Lung (tissue), 12 donors: ENCODE results near the gene KCNMA1. TPM values are rescaled to one million over a fixed set of nuclear protein-coding genes. Genes with fewer than 3 reads are reported as not detected.

Experiments
- ATAC-seq: fragments of 200-7000 bp; cut with Tn5 transposase; one replicate; pipeline ENCODE4 v1.9.1; 2020; ENCODE audit warnings: moderate number of reproducible peaks; ENCODE audit not compliant: insufficient read depth, low FRiP score
- DNase-seq, 3 donors: peaks; one replicate each; pipeline ENCODE4 v3.0.0-alpha.2; 2013 to 2017
- H3K27ac ChIP-seq, 2 donors: one replicate each; pipeline ENCODE4 v1.5.1; 2013; ENCODE audit warnings: mild to moderate bottlenecking in 2 of 2, moderate library complexity in 2 of 2, control low read depth in 1 of 2, inconsistent platforms in 1 of 2, low read depth in 1 of 2, low read length in 1 of 2
- H3K27me3 ChIP-seq, 3 donors: one replicate each; pipeline ENCODE4 v1.5.1; 2013; ENCODE audit warnings: low read length in 2 of 3; ENCODE audit not compliant: control insufficient read depth in 3 of 3, insufficient read depth in 3 of 3
- H3K36me3 ChIP-seq, 4 donors: one replicate each; pipeline ENCODE4 v1.5.1; 2013; ENCODE audit warnings: low read length in 4 of 4, mild to moderate bottlenecking in 1 of 4, moderate library complexity in 1 of 4; ENCODE audit not compliant: control insufficient read depth in 4 of 4, insufficient read depth in 4 of 4
- H3K4me1 ChIP-seq, 5 donors: one replicate each; pipeline ENCODE4 v1.5.1; 2013; ENCODE audit warnings: low read length in 5 of 5, mild to moderate bottlenecking in 2 of 5, moderate library complexity in 1 of 5; ENCODE audit not compliant: control insufficient read depth in 5 of 5, insufficient read depth in 5 of 5
- H3K4me3 ChIP-seq: one replicate; pipeline ENCODE4 v1.5.1; 2013; ENCODE audit warnings: mild to moderate bottlenecking, control low read depth, moderate library complexity
- H3K9ac ChIP-seq, 2 donors: one replicate each; pipeline ENCODE4 v1.5.1; 2013; ENCODE audit warnings: low read length in 2 of 2, control low read depth in 1 of 2; ENCODE audit not compliant: insufficient read depth in 1 of 2
- H3K9me3 ChIP-seq, 4 donors: one replicate each; pipeline ENCODE4 v1.5.1; 2013; ENCODE audit warnings: low read length in 3 of 4, mild to moderate bottlenecking in 1 of 4, moderate library complexity in 1 of 4; ENCODE audit not compliant: control insufficient read depth in 4 of 4, insufficient read depth in 3 of 4
- CTCF ChIP-seq: IDR thresholded peaks from 2 replicates; pipeline ENCODE4 v1.5.1; 2012; ENCODE audit warnings: mild to moderate bottlenecking; ENCODE audit errors: control extremely low read depth, extremely low read depth
- WGBS, 2 donors: extraction: QIAGEN DNeasy Blood & Tissue Kit; methylation state at CpG; one replicate each; pipeline ENCODE4 v1.1.7; 2013; 5-methylcytosine and 5-hydroxymethylcytosine counted together
- polyA plus RNA-seq, 2 donors: library from polyadenylated mRNA; stranded (reverse); fragments of 200-250 nt; gene quantifications; one replicate each; pipeline ENCODE4 v1.2.1, GENCODE V29; 2013
- total RNA-seq, 2 donors: library from RNA; depleted of rRNA in 1 of 2; stranded (reverse); fragments of >200 nt in 1 of 2; gene quantifications; one replicate each; pipeline ENCODE4 v1.2.1, GENCODE V29; 2014 to 2021
- donor health status: control.
- donor health status: control.
- donor health status: Bipolar disorder and iron deficiency.
- donor health status: healthy.
- donor health status: DM: yes; HTN: yes; CAD: no.

The KCNMA1 gene
- total and polyA plus RNA-seq, 4 donors = 3.8 to 13.0 (median 5.5) TPM

DNA sequence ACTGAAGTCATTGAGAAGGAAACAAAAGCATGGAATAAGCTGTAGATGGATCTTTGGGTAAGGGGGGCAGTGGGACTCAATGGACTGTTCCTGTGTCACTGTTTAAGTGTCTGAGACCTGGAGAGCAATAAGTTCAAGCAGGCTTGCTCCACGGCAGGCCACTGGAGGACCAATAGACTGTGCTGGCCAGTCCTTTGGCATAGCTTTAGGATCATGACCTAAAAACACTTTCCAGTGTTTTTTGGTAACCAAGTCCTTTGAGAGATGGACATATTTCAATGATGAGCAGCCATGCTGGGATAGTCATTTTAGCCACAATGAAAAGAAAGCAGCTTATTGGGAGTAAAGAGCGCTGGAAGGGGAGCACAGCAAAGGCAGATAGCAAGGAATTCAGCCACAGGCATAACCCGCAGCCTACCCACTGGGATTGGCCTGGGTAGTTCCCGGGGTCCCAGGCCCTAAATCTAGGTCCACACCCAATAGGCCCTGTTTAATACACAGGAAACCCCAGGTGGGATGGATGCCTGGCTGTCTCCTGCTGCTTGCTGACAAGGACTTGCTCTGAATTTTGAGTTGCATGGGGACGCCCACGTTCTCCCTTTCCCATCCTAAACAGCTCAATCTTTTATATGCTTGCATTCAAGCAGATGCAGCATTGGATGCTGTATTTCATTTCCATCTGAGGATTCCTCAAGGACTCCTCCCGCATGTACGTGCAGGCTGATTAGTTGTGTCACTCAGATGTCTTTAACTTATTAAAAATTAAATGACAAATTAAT, 727.2 kb downstream of the KCNMA1 start:
- Histone ChIP-seq H3K9me3 (peaks cover 0 to 2% (median 0%) of the 10 kb centered on the region in 4 donors), H3K27ac (no peak overlapping the region), H3K36me3 (no peaks in the 10 kb centered on the region), H3K9ac (no peak overlapping the region), H3K4me1 (no peaks in the 10 kb centered on the region), H3K4me3 (no peak overlapping the region), H3K27me3 (no peaks in the 10 kb centered on the region)
- ATAC-seq = no peak
- WGBS, 2 donors = 93 to 94% methylated on average over 8 of the region's 8 CpGs
- DNase-seq = no peak
- TF ChIP-seq CTCF = no peak

DNA sequence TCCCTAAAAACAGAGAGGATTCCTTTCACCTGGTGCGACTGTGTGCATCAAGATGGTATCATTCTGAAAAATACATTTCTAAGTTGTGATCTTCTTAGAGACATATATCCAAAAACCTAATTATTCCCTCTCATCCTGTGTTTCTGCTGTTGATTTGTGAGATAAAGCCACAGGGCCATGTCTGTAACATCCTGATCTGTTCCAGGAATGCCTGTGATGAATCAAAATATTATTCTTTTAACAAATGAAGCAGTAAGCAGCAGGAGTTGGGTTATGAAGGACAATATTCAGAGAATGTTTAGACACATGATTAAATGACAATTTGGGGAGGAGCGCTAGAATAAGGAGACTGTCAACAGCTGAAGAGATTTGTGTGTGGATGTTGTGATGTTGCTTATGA, 731.4 kb downstream of the KCNMA1 start:
- H3K27ac ChIP-seq = no peak overlapping the region
- H3K27me3 ChIP-seq = peaks cover 0 to 3% (median 0%) of the 10 kb centered on the region in 3 donors
- peaks cover 0 to 5% (median 0%) of the 10 kb centered on the region in 4 donors for H3K9me3 ChIP-seq
- no peak for DNase-seq
- H3K9ac ChIP-seq = no peak overlapping the region
- WGBS, 2 donors = 96 to 98% methylated on average over 2 of the region's 2 CpGs
- TF ChIP-seq CTCF = no peak
- H3K36me3 ChIP-seq = no peaks in the 10 kb centered on the region
- peaks cover 0 to 1% (median 0%) of the 10 kb centered on the region in 5 donors for H3K4me1 ChIP-seq
- ATAC-seq = no peak
- no peak overlapping the region for H3K4me3 ChIP-seq

DNA sequence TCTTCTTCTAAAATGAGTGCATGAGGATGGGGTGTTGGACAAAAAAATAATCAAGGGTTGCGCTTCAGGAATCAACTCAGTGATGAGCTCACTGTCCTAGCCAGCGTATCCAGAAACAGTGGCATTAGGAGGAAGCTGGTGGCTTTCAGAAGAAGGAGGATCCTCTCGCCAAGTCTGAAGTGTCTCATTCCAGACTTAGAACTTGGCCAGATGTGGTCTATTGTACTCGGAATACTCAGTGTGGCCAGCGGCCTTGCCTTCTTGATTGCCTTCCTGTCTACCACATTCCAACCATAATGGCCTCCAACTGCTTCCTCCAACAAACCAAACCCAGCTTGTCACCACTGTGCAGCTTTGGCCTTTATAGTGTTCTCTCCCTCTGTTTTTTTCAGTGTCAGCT, 732.4 kb downstream of the KCNMA1 start:
- Histone ChIP-seq H3K9ac (no peak overlapping the region), H3K36me3 (no peaks in the 10 kb centered on the region), H3K4me1 (peaks cover 0 to 1% (median 0%) of the 10 kb centered on the region in 5 donors), H3K4me3 (no peak overlapping the region), H3K27me3 (peaks cover 0 to 3% (median 0%) of the 10 kb centered on the region in 3 donors), H3K27ac (no peak overlapping the region), H3K9me3 (peaks cover 0 to 5% (median 0%) of the 10 kb centered on the region in 4 donors)
- no peak for DNase-seq
- no peak for ATAC-seq
- no peak for TF ChIP-seq CTCF
- WGBS, 2 donors = 83 to 87% methylated on average over 5 of the region's 5 CpGs
